Endometrial microvascular endothelial cells (primary cell): ENCODE measurements around the gene NXN. TPM values are rescaled to one million over a fixed set of nuclear protein-coding genes. Genes with fewer than 3 reads are reported as not detected.
"Not testable (repeated sequence)": the region's sequence is repeated elsewhere in the genome, so short reads cannot be mapped to it uniquely, and the experiment has no call there.

ENCODE experiments used
- in situ Hi-C: cut with HindIII; loops from 2 replicates; pipeline ENCODE4 v1.10.0; 2017; ENCODE audit warnings: low sequenced_read_pairs, low pct_unique_long_range_greater_than_20kb; ENCODE audit errors: inconsistent ontology term
- total RNA-seq: library from RNA; depleted of rRNA; stranded (reverse); fragments of >200 nt; gene quantifications from one replicate; pipeline ENCODE4 v1.2.3, GENCODE V29; 2015; ENCODE audit errors: inconsistent ontology term

The NXN gene
- total RNA-seq, 1 donor from 2014 or later = 0.28 TPM

DNA sequence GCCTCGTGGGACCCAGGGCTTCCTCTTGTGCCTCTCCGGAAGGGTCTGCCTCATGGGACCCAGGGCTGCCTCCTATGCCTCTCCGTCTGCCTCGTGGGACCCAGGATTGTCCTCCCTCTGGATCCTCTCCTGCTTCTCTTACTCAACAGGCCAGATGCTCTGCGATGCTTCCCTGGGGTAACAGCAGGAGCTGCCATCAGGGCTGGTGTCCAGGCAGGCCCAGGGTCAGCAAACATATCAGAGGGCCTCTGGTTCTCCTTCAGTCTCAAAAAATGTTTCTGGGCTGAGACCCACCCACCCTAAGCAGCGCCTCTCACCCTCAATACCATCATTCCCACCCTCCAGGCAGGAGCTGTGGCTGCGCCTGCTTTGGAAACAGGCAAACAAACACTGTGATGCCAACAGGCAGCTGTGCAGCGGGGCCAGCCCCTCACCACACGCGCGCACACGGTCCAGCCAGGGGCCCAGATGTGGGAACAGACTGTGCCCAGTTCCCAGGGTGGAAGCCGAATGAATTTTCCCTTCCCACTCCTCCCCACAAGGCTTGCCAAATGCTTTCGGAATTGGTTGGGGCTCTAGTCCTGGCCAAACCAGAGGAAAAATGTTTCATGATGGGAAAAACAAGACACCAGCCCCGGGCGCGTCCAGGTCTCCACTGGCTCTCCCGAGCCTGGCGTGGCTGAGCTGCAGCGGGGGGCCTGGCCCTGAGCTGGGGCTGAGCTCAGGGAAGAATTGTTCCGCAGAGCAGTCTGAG is 28.6 kb upstream of the NXN start:
- in situ Hi-C loops = no loop called here

DNA sequence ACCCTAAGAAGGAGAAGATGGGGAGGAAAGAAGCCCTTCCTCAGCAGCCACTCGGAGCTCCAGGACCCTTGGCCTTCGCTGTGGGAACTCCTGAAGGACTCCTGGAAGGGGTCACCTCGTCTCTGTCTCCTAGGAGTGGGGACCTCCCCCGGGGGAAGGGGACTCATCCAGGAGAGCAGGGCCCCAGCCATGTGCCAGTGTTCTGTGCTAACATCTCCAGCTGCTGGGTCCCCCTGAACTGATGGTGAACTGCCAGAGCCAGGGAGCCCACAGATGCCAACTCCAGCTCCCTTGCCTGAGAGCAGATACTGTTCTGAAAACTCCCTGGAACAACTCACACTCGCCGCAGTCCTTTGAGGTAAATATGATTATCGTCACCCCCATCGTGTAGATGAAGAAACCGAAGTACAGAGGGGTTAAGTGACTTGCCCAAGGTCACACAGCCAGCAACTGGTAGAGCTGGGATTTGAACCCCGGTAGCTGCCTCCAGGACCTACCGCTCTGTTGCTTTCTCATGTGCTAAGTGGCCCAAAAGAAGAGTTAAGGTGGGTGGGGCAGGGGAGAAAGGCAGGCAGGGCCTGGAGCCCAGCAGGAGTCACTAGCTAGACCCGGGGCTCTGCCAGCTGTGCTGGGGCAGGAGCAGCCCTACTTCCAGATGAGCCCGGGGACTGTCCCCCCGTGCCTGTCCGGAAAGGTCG is 27.9 kb upstream of the NXN start:
- in situ Hi-C loops = no loop called here

DNA sequence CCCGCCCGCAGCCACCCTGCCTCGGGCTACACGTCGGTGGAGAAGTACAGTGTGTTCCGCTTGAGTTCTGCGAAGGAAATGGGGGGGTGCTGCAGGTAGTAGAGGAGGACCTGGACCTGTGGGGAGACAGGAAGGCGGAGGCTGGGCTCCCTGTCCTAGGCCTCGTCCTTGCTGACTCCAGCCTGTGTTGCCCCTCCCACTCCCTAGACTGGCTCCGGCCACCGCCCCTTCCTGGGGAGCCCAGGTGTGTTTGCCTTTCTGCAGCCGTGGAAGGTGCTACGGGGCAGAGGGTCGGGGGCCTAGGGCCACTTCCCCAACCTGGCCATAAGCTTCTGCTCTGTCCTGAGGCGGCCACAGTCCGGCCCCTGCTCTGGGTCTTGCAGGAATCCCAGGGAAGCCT is 26.5 kb upstream of the NXN start:
- in situ Hi-C loops = no loop called here

DNA sequence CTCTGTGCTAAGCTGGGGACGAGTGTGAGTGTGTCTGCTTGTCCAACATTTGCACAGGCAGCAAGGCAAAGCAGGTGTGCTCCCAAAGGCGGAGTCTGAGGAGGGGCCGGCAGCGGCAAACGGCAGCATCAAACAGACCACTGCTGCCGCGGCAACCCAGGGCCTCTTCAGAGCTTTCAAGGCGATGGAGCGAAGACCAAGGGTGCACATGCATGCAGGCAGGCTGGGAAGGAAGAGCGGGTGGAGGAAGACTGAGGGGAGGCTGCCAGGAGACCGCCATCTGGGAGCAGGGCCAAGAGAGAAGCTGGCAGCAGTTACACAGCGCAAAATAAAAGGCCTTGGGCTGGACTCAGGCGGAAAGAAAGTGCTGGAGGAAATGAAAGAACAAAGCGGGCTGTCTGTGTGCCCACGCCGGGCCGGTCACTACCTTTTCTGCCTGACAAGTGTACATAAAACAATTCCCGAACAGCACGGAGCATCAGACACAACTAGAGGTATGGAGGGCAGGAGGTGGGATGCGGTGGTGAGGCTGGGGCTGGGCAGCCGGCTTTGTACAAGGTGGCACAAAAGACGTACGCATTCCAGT is 25.9 kb upstream of the NXN start:
- in situ Hi-C loops = no loop called here

DNA sequence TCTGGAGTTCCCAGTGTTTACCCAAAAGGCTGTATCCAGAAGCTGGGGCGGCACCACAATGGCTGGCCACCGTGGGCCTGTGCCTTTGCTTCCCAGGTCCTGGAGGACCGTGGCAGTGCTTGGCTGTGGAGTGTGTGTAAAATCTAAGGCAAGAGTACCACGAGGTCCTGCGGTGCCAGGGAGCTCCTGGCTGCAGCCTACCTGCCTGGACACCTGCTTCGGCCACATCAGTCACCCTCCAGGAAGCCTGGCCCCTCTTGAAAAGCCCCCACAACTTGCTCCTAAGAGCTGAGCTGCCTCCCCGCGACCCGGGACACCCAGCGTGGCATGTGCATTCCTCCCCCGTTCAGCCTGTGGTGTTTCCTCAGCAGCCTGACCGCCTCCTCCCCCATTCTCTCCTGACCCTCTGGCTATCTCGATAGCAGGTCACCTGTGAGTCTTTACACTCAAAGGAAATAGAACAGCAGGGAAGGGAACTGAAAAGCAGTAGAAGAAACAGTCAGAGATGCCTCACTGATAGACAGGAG is 25.3 kb upstream of the NXN start:
- in situ Hi-C loops = no loop called here

DNA sequence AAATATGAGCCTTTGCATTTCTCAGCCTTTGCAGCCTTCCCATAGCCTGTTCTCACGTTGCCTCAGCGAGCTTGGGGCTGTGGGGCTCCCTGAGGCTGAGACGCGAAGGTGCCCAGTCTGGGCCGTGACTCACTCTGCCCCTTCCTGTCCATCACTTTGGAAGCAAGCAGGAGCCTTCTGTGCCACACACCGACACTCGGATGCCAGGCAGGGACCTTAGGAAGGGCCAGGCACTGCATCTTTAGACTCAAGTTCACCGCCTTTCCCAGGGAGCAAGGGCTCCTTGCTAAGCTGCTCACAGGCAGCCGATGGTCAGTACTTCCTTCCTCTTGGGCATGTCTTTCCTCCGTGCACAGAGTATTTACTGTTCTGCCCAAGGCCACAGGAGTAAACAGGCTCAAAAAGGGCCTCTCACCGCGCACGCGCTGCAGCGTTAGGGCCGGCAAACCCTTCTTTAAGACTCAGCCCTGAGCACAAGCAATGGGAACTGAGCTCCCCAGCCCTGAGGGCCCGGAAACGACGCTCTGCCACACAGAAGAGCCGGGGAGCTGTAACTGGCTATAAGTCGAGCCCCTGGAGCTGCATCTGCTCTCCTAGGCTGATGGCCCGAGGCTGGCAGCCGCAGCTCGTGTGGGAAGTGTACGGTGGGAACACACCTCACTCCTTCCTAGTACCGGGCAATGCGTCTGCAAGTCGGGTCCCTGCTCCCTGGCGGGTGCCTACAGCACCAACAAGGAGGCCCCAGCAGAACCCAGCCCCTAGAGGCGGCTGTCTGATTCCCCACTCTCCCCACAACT is 24.6 kb upstream of the NXN start:
- in situ Hi-C loops = no loop called here

DNA sequence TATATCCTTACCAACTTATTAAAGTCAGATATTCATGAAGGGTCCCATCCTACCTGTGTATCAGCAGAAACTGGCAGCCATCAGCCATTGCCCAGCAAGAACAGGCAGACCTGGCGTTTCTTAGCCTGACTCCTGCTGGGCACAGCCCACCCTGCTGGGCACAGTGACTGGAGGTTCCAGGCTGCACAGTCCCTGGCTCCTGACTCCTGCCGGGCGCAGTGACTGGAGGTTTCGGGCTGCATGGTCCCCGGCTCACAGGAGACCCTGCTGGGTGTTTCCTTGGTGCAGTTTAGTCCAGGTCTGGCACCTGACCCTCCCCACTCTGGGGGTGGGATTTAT is 24.0 kb upstream of the NXN start:
- in situ Hi-C loops = no loop called here

DNA sequence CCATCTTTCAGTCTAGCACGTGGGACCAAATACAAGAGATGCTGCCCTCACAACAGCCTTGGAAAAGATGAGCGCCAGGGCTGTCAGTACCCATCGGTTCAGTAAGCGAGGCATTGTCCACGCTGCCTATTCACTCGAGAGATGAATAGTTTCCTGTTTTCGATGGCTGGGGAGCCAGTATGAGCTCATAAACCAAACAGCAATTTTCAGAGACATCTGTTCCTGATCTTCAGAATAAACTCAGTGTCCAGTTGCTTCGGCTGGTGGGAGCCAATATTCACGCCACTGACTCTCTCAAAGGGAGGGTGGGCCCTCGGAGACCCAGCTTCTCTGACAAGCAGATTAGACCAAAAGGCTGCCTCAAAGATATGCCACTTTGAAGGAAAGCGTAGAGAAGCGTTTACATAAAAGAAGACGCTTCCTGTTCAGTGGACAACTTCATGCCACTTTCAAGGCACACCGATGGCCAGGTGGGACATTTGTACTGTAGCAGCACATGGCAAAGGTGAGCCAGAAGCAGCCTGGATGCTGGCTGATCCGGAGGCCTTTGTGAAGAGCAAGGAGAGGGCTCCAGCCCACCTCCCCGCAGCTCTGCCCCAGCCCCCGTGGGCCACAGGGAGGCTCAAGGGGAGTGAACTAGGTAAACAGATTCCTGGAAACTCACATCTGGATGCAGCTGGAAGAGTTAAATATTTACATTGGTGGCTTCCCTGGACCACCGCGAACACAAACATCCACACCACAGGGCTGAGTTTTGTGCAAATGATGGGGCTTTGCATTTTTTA is 23.4 kb upstream of the NXN start:
- in situ Hi-C loops = no loop called here

DNA sequence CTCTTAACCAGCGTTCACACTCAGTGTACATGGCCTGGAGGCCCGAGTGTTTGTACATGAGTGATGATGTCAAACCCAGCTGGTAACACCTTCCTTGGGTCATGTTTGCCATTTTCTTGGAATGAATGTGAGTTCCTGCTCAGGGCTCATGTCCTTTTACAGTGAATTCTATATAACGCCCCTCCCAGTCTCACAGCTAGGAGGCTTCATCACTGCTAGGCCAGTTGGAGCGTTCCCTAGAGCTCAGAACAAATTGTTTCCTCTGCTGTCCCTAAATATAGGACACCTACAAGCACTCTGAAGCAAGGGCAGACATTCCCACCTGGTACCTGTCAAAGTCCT is 22.8 kb upstream of the NXN start:
- in situ Hi-C loops = no loop called here

DNA sequence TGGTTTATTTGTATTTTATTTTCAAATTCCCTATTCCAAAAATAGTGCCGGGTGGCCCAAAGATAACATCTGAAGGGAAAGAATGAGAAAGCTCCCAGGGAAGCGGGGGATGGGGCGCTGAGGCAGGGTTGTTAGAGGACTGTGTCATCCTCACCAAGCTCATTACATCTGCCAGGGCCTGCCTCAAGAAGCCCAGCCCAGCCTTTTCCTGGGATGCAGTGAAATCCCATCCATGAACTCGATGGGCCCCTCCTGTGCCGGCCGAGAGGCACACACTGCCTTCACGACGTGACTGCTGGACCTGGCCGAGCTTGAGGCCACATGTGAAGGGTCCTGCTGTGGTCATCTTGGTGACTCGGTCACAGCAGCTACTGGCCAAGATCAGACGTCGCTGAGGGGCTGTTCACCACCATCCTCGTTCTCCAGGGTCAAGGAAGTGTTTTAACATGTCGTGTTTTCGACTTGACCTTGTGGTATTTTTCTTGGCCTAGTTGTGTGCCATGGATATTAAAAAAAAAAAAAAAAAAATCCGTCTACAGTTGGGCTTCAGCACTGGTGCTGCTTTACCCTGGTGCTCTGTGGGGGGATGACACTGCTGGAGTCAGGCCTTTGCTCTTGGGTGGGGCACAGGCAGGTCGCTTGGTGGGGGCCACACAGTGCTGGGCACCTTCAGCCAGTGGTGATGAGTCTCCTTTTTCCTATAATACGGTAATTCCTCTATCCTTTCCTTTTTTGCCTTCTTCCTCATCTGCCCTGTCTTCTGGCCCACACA is 22.2 kb upstream of the NXN start:
- in situ Hi-C loops = no loop called here

DNA sequence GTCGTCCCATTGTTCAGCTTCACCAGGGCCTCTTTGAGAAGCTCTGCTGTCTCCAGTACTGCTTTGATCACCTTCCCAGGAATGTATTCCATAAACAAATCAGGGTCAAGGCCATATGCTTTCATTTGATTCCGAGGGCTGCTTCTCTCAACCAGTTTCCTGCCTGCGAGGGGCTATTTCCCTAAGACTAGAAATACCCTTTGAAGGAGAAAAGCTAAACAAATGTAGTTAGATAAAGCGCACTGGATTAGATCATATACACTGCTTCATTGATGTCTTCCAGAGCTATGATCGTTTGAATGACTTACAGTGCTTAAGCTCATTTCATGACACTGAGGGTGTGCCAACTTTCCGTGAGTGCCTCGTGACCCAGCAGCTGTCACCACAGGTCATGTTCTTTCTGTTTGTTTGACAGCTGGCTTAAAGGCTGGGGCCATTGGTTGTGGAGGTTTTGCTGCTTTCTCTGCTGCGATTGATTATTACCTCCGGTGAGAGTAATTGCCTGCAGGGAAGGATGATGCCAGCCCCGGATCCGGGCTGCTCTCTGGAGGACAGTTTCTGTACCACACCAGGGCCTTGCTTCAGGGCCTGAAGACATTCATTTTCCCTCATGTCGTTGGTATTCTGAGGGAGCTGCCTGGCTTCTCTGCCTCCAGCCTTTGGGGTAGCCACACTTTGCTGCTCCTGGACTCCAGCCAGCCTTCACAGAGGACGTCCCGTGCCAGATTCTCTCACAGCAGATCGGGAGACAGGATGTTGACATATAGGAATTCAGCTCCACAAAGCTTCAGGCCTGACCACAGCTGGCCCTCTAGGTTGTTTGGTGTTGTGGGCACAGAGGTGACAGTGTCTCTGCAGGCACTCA is 21.3 kb upstream of the NXN start:
- in situ Hi-C loops = no loop called here

DNA sequence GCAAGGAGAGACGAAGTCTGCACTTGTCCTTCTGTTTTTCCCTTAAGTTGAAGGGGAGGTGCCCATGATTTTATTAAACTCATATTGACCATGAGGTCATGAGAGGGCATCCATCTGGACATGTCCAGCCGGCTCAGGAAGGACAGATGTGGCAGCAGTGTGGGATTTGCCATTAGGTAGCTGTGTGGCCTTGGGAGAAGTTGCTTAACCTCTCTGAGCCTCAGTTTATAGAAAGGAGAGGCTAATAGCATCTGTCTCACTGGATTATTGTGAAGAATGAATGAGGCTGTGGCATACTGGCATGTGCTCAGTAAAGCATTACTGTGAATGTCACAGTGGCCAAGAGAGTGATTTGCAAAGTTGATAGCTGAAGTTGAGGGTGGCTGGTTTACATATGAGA is 18.5 kb upstream of the NXN start:
- in situ Hi-C loops = no loop called here

DNA sequence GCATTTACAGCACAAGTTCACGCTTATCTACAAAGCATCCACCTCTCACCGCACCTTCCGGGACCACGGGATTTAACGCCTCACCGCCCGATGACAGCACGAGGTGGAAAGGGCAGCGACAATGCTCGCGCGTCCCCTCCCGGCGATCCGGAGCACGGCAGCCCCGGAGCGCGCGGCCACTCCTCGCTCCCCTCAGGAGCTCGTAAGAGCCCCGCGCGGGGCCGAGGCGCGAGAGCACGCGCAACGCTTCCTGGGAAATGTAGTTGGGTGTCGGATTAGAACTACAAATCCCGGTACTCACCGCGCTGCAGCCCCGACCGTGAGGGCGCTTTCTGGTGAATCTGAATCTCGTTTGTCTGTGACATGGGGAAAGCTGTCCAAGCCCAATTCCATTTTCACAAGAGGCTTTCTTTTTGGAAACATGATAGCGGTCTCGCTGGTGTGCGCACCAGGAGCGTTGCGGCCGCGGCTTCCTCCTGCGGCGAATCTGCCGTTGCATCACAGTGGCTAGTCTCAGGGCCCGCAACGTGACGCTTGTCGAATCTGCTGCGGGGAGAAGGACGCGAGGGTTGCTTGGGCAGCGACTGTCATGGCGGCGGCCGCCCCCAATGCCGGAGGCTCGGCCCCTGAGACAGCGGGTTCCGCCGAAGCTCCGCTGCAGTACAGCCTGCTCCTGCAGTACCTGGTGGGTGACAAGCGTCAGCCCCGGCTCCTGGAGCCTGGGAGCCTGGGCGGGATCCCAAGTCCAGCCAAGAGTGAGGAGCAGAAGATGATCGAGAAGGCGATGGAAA is 17.2 kb upstream of the NXN start, which contains the start of gene TIMM22:
Gene TIMM22, plus strand, starts transcription at position 576 of the 791 bp plus-strand sequence. Its CDS starts 14 bp downstream, at position 590.
- in situ Hi-C loops = no loop called here

DNA sequence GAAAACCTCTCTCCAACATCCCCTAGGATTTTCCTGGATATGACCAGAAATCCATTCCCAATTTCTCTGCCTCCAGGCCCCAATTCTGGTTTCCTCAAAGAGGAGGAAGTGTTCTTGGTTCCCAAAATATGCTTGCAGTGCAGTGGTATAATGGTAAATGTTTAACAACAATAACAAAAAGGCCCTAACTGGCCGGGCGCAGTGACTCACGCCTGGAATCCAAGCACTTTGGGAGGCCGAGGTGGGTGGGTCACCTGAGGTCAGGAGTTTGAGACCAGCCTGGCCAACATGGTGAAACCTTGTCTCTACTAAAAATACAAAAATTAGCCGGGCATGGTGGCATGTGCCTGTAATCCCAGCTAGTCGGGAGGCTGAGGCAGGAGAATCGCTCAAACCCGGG is 15.7 kb upstream of the NXN start:
- in situ Hi-C loops = not testable (repeated sequence)

DNA sequence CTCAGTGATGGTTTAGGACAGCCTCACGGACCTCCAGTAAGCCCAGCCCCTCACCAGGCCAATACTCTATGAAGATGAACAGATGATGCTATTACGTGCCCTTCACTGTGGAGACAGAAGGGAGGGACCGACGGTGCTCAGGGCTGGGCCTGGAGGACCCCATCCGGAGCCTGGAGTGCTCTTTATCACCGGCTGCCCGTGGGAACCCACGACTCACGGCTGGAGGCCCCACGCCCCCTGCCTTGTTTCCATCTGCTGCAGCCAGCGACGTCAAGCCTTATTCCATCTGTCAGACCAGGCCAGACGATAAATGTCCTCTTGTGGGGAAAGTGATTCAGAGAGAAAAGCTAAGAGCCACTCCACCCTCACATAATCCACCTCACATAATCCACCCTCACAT is 13.4 kb upstream of the NXN start:
- in situ Hi-C loops = no loop called here

DNA sequence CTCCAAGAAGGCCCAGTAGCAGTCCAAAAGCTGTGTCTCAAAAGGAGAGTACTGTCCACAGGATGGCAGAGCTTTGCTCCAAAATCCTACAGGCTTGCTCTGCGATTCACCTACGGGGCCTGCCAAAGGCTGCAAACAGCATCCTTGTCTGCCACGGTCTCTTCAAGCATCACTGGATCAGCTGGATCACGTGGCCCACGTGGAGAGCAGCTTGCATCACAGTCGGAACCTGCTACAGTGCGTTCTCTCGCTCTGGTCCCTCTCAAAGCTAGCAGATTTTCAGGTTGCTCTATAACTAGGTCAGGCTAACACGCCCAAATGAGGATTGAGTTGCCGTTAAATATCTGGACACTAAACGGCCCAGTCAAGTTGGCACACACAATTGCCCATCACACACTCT is 9.0 kb upstream of the NXN start:
- in situ Hi-C loops = no loop called here
